Suppressor macrophage treated with lipopolysaccharide for 4 hours (primary cell): ENCODE data around the gene ULK1.
"Not testable (repeated sequence)": the region's sequence is repeated elsewhere in the genome, so short reads cannot be mapped to it uniquely, and the experiment has no call there.

ENCODE experiments used
- DNase-seq: peaks from one replicate; pipeline ENCODE4 v3.0.0-alpha.2; 2020

The ULK1 gene

GRCh38 chr12:131947482-131948027, 53.1 kb downstream of the ULK1 start:
- no peak for DNase-seq

- DNase-seq: no peak
Observed at GRCh38 chr12:131948166-131948712, 53.8 kb downstream of the ULK1 start.

- not testable (repeated sequence) for DNase-seq
Observed at GRCh38 chr12:131948713-131949430, 54.5 kb downstream of the ULK1 start.

- DNase-seq: peak; percentile 99
Observed at GRCh38 chr12:131949431-131950181, 55.2 kb downstream of the ULK1 start, which contains the start of gene EP400. EP400 (plus strand) TSS chr12:131949942; CDS start chr12:131960620, 10,678 bp downstream.

- DNase-seq: peak; percentile 19
Observed at GRCh38 chr12:131950182-131950913, 55.9 kb downstream of the ULK1 start.

GRCh38 chr12:131953810-131954209, 59.4 kb downstream of the ULK1 start:
- not testable (repeated sequence) for DNase-seq

GRCh38 chr12:131954460-131954859, 60.0 kb downstream of the ULK1 start:
- DNase-seq: not testable (repeated sequence)

- DNase-seq: no peak
Observed at GRCh38 chr12:131959116-131959515, 64.7 kb downstream of the ULK1 start.

- DNase-seq: no peak
Observed at GRCh38 chr12:131959641-131960589, 65.5 kb downstream of the ULK1 start.

GRCh38 chr12:131960590-131961325, 66.3 kb downstream of the ULK1 start:
- DNase-seq: not testable (repeated sequence)

GRCh38 chr12:131961328-131961727, 66.9 kb downstream of the ULK1 start:
- DNase-seq: not testable (repeated sequence)

- no peak for DNase-seq
Observed at GRCh38 chr12:131962069-131962468, 67.6 kb downstream of the ULK1 start.

- no peak for DNase-seq
Observed at GRCh38 chr12:131963381-131963780, 69.0 kb downstream of the ULK1 start.

GRCh38 chr12:131965073-131965472, 70.7 kb downstream of the ULK1 start:
- DNase-seq: no peak

- no peak for DNase-seq
Observed at GRCh38 chr12:131971226-131971625, 76.8 kb downstream of the ULK1 start.
